ENCODE measurements around the gene MAP1B.

DNA sequence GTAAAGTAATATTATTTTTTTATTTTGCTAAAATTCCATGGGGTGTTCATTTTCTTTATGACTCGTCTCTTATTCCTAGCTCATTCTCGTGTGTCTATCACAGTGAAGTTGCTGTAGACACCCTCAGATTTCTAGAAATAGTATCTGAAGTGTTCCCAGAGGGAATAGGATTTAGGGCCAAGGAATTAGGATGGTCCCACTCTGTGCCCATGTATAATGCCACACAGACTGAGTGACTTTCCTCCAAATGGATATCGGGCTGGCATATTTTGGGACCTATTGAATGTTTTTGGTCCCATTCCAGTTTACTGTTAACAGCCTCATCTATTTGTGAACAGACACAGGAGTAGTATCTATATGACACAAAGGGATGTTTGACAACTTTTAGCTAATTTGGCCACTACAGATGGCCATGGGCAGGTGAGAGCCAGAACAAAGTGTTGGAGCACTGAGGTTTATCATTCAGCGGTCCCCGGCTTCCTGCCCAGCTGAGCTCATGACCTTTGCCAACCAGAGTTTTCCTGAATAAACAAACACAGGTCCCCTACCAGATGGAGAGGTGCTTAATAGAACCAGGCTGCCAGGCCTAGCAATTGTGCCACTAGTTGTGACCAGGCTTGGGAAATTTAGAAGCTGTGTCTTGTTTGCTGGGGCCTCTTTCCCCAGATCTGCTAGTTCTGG lies 46.9 kb downstream of the MAP1B start:
- TF ChIP-seq, protein P1, sequence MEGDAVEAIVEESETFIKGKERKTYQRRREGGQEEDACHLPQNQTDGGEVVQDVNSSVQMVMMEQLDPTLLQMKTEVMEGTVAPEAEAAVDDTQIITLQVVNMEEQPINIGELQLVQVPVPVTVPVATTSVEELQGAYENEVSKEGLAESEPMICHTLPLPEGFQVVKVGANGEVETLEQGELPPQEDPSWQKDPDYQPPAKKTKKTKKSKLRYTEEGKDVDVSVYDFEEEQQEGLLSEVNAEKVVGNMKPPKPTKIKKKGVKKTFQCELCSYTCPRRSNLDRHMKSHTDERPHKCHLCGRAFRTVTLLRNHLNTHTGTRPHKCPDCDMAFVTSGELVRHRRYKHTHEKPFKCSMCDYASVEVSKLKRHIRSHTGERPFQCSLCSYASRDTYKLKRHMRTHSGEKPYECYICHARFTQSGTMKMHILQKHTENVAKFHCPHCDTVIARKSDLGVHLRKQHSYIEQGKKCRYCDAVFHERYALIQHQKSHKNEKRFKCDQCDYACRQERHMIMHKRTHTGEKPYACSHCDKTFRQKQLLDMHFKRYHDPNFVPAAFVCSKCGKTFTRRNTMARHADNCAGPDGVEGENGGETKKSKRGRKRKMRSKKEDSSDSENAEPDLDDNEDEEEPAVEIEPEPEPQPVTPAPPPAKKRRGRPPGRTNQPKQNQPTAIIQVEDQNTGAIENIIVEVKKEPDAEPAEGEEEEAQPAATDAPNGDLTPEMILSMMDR (IDR thresholded peaks at IDR 0.05): no peak
- TF ChIP-seq POLR2A (IDR thresholded peaks at IDR 0.05) (no peak), EP300 (IDR thresholded peaks at IDR 0.05) (no peak)
